Tibial nerve (tissue), 4 donors: ENCODE data around the gene DSG3. TPM values are rescaled to one million over a fixed set of nuclear protein-coding genes. Genes with fewer than 3 reads are reported as not detected.

ENCODE experiments used
- DNase-seq, 2 donors: peaks; one replicate each; pipeline ENCODE4 v3.0.0-alpha.2; 2019; ENCODE audit warnings: low spot score in 2 of 2
- H3K27ac ChIP-seq, 4 donors: fragments of 200-600 bp; sonication (generic) in 3 of 4; one replicate each; pipeline ENCODE4 v1.5.1; 2017 to 2019; ENCODE audit warnings: mild to moderate bottlenecking in 1 of 4
- H3K27me3 ChIP-seq, 2 donors: fragments of 200-600 bp; sonication (generic) in 1 of 2; one replicate each; pipeline versions ENCODE4 v1.5.1 to v1.6.0; 2017 to 2019
- H3K36me3 ChIP-seq, 3 donors: fragments of 200-600 bp; sonication (generic); one replicate each; pipeline ENCODE4 v1.5.1; 2018 to 2019
- H3K4me1 ChIP-seq, 4 donors: fragments of 200-600 bp; sonication (generic) in 3 of 4; one replicate each; pipeline ENCODE4 v1.5.1; 2017 to 2019
- H3K4me3 ChIP-seq, 4 donors: fragments of 200-600 bp; sonication (generic) in 3 of 4; one replicate each; pipeline ENCODE4 v1.5.1; 2017 to 2019; ENCODE audit warnings: mild to moderate bottlenecking in 1 of 4, moderate library complexity in 1 of 4
- H3K9me3 ChIP-seq, 4 donors: fragments of 200-600 bp; sonication (generic) in 3 of 4; one replicate each; pipeline ENCODE4 v1.5.1; 2017 to 2019
- EP300 ChIP-seq, 2 donors: sonication (generic); formaldehyde crosslinking; IDR thresholded peaks; one replicate each; pipeline ENCODE4 v1.6.1; 2017; ENCODE audit warnings: antibody characterized with exemption in 2 of 2, mild to moderate bottlenecking in 1 of 2
- POLR2A ChIP-seq, 2 donors: fragments of 450-650 bp; IDR thresholded peaks; one replicate each; pipeline ENCODE4 v1.6.1; 2017; ENCODE audit warnings: antibody characterized with exemption in 2 of 2, mild to moderate bottlenecking in 2 of 2, moderate library complexity in 2 of 2
- WGBS, 2 donors: methylation state at CpG; one replicate each; pipeline ENCODE4 v1.1.5; 2018; 5-methylcytosine and 5-hydroxymethylcytosine counted together
- total RNA-seq, 4 donors: library from RNA; depleted of rRNA; stranded (reverse); fragments of >200 nt; gene quantifications; one replicate each; pipeline ENCODE4 v1.1.0, GENCODE V29; 2016
- TF ChIP-seq, protein P1 (sequence below), 5 experiments: fragments of 200-600 bp in 3 of 5; fragments of 450-650 bp in 2 of 5; sonication (generic) in 3 of 5; IDR thresholded peaks; one replicate each; pipeline ENCODE4 v1.5.1; 2016 to 2019; ENCODE audit warnings: antibody characterized with exemption in 5 of 5, mild to moderate bottlenecking in 3 of 5, moderate library complexity in 2 of 5

Gene DSG3
- total RNA-seq, 4 donors from 2014 or later: not detected

DNA sequence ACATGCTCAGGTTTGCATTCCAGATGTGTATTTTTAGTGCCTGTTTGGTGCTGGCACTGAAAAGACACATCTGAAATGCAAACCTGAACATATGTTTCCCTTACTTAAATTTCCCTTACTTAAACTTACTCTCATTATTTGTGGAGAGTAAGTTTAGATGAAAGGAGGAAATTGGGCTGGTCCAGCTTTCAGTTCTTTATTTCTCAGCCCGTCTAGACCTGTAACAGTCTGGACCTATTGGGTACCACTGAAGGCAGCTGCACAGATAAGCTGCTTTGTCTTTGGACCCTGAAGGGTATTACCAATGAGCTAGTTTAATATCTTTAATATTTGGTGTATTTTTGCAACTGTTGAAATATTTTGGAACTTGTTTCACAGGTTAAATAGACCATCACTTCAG lies 17.0 kb upstream of the DSG3 start:
- Histone ChIP-seq H3K27ac (no peak overlapping the region), H3K9me3 (peaks cover 0 to 8% (median 0%) of the 10 kb centered on the region in 4 donors), H3K4me1 (no peaks in the 10 kb centered on the region), H3K4me3 (no peak overlapping the region), H3K36me3 (no peaks in the 10 kb centered on the region), H3K27me3 (no peaks in the 10 kb centered on the region)
- TF ChIP-seq, protein P1, sequence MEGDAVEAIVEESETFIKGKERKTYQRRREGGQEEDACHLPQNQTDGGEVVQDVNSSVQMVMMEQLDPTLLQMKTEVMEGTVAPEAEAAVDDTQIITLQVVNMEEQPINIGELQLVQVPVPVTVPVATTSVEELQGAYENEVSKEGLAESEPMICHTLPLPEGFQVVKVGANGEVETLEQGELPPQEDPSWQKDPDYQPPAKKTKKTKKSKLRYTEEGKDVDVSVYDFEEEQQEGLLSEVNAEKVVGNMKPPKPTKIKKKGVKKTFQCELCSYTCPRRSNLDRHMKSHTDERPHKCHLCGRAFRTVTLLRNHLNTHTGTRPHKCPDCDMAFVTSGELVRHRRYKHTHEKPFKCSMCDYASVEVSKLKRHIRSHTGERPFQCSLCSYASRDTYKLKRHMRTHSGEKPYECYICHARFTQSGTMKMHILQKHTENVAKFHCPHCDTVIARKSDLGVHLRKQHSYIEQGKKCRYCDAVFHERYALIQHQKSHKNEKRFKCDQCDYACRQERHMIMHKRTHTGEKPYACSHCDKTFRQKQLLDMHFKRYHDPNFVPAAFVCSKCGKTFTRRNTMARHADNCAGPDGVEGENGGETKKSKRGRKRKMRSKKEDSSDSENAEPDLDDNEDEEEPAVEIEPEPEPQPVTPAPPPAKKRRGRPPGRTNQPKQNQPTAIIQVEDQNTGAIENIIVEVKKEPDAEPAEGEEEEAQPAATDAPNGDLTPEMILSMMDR (IDR thresholded peaks at IDR 0.05): no peak
- TF ChIP-seq POLR2A (IDR thresholded peaks at IDR 0.05) (no peak), EP300 (IDR thresholded peaks at IDR 0.05) (no peak)
- no peak for DNase-seq
- 64 to 74% methylated on average over 1 of the region's 1 CpG for WGBS, 2 donors

DNA sequence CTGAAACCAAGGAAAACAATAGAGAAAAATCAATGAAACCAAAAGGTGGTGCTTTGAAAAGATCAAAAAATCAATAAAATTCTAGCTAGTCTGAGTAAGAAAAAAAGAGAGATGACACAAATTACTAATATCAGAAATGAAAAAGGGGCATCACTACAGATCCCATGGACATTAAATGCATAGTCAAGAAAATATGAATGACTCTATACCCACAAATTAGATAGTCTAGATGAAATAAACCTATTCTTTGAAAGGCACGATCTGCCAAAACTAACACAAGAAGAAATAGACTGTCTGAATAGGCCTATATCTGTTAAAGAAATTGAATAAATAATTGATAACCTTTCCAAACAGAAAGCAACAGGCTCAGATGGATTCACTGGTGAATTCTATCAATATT lies 15.2 kb upstream of the DSG3 start:
- WGBS, 2 donors: 80 to 81% methylated on average over 1 of the region's 1 CpG
- no peak overlapping the region for H3K4me3 ChIP-seq
- no peaks in the 10 kb centered on the region for H3K27me3 ChIP-seq
- no peaks in the 10 kb centered on the region for H3K4me1 ChIP-seq
- TF ChIP-seq, protein P1 (IDR thresholded peaks at IDR 0.05): no peak
- TF ChIP-seq EP300 (IDR thresholded peaks at IDR 0.05) (no peak), POLR2A (IDR thresholded peaks at IDR 0.05) (no peak)
- H3K36me3 ChIP-seq: no peaks in the 10 kb centered on the region
- H3K9me3 ChIP-seq: peaks cover 0 to 8% (median 0%) of the 10 kb centered on the region in 4 donors
- no peak overlapping the region for H3K27ac ChIP-seq
- DNase-seq: no peak

DNA sequence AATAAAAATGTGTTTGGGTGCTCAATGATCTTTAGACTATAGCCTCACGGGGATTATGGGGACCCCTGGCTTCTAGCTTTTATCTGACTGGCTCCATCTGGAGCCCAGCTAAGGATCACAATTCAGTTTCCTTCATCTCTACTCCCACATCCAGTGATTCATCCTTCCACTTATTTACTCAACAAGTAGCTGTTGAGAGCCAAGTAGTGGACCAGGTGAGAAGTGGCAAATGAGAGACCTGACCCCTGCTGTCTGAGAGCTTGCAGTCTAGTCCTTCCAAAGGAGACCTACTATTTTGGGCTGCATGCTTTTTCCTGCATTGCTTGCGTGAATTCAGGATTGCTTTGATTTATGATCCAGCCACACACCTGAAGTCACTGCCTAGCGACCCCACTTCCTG lies 10.7 kb upstream of the DSG3 start:
- no peaks in the 10 kb centered on the region for H3K36me3 ChIP-seq
- no peaks in the 10 kb centered on the region for H3K27me3 ChIP-seq
- TF ChIP-seq, protein P1 (IDR thresholded peaks at IDR 0.05): no peak
- TF ChIP-seq POLR2A (IDR thresholded peaks at IDR 0.05) (no peak), EP300 (IDR thresholded peaks at IDR 0.05) (no peak)
- WGBS, 2 donors: 65 to 77% methylated on average over 3 of the region's 3 CpGs
- H3K9me3 ChIP-seq: peaks cover 0 to 8% (median 0%) of the 10 kb centered on the region in 4 donors
- H3K4me3 ChIP-seq: no peak overlapping the region
- H3K27ac ChIP-seq: no peak overlapping the region
- no peaks in the 10 kb centered on the region for H3K4me1 ChIP-seq
- no peak for DNase-seq

DNA sequence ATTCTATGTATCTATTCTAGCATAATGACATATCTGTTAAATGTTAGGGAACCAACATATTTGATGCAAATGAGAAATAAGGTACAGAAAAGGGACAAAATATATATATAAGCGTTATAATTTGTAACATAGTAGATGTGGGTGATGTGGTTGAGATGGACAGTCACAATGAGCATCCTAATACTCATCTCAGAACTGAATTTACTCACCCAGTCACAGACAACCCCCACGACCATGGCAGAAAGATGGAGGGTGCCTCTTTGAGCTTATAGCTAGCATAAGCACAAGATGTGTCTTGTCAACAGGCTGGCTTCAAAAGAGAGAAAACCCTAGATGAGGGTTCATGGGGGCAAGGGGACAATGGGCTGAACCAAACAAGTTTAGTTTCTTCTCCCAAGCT lies 9.1 kb upstream of the DSG3 start:
- Histone ChIP-seq H3K9me3 (no peaks in the 10 kb centered on the region), H3K27me3 (no peaks in the 10 kb centered on the region), H3K4me3 (no peak overlapping the region), H3K4me1 (no peaks in the 10 kb centered on the region), H3K36me3 (no peaks in the 10 kb centered on the region), H3K27ac (no peak overlapping the region)
- no peak for TF ChIP-seq EP300 (IDR thresholded peaks at IDR 0.05)
- TF ChIP-seq, protein P1 (IDR thresholded peaks at IDR 0.05): no peak
- WGBS, 2 donors: 82 to 92% methylated on average over 2 of the region's 2 CpGs
- no peak for DNase-seq

DNA sequence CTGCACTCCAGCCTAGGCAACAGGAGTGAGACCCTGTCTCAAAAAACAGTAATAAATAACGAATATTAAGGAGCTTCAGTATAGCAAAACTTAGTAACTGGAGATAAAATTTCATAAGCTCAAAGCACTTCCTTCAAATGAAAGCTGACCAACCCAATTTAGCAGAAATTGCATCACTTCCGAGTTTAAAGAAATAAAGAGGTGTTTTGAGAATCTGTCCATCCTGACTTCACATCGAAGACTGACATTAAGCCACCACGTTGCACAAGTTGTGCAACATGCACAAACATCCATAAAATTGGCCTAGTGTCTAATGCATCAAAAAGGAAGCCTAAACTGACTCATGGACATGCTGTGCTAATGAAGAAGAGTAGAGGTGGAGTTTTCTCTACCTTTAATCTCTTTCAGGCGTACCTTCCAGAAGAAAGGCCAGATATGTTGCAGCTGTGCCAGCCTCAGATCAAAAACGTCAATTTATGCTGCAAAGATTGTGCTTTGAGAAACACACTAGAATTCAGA lies 7.7 kb upstream of the DSG3 start:
- Histone ChIP-seq H3K27me3 (no peaks in the 10 kb centered on the region), H3K4me3 (no peak overlapping the region), H3K36me3 (no peaks in the 10 kb centered on the region), H3K9me3 (no peaks in the 10 kb centered on the region), H3K27ac (no peak overlapping the region), H3K4me1 (no peaks in the 10 kb centered on the region)
- WGBS, 2 donors: 74 to 81% methylated on average over 6 of the region's 6 CpGs
- TF ChIP-seq, protein P1 (IDR thresholded peaks at IDR 0.05): no peak
- TF ChIP-seq EP300 (IDR thresholded peaks at IDR 0.05): no peak
- no peak for TF ChIP-seq POLR2A (IDR thresholded peaks at IDR 0.05)
- no peak for DNase-seq
